GM19023 (cell line): ENCODE data around the gene TNPO3.

Experiments used
- ATAC-seq: cut with Tn5 transposase; IDR thresholded peaks from one replicate; pipeline ENCODE4 v1.9.1; 2021; ENCODE audit warnings: mild to moderate bottlenecking, moderate library complexity; ENCODE audit not compliant: unreplicated experiment

TNPO3 gene

DNA sequence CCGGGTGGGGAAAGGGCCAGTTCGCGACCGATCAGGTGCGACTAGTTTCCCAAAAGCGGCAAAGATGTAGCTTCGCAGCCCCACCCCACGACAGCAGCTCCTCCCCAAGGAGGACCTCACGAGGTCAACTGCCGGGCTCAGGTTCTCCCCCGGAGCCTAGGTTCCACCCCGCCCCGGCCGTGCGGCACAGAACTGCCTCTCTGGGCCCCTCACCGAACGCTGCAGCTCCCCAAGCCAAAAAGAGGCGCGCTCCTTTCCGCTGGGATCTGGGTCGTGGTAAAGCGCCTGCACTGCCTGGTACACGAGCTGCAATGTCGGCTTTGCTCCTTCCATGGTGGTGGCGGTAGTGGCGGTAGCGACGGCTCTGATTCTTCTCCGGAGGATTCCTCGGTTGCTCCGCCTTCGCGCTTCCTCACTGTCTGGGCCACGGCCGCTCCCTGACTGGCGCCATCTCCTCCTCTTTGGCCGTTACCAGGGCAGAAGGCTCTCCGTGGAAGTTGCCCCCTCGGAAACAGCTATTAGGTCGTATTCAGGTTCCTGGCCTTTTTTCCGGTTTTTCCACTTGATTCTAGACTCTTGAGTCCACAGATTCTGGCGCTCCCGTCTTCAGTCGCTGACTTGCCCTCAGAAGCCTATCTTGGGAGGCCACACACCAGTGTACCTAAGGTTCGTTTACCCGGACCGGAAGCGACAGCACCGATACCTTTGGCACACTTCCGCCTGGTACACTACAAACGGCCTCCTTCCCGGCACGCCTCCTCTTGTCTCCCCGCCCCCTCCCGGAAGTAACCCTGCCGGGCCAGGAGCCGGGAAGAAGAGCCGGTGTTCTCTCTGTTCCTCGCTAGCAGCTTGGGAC is at the start of gene TNPO3:
Gene TNPO3, minus strand, starts transcription at position 674 of the 856 bp plus-strand sequence. Its CDS starts 341 bp downstream, at position 333.
- peak; percentile 85 for ATAC-seq

DNA sequence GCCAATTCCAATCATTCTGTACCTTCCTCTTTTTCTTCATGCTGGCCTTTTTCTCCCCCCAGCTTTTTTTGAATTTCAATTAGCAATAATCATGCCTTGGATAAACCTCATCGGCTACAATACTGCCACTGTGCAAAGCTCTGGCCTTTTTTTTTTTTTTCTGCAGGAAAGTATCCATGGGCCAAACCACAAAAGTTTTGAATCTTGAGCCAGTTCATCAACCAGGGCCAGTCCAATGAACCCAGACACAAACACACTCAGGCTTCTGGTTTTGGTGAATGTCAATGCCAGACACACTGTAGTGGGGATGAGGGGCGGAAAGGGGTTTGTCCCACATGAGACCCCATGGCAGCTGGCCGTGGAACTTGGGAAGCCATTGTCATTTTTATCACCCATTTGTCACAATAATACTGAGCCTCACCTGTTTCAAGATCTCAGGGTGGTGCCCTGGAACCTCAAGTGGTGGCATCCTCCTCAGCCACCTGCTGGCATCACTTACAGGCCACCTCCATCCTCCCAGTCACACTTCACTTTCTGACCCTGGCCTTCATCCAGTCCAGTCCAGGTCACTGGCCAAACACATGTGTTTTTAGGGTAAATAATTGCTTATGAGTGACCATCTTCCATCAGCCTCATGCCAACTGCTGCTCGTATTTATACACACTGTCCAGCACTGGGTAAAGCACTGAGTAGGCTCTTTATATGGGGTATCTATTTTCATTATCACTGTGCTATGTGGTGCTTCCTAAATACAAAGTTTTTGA is 48.8 kb upstream of the TNPO3 start:
- ATAC-seq: no peak

DNA sequence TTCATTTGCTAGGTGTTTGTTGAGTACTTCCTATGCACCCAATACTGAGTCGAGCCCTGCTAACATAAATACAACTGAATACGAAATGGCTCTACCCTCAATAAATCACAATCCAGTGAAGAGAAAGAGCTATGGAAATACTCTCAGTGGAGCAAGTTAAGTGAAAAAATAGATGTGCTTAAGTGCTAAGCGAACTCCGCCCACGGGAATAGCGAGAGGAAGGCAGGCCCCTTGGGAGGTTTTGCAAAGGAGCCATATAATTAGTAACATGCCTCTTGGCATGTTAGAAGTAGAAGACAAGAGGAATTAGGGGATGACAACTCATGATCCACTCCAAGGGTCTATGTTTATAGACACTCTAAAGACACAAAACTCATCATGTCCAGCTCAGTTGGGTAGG is 46.8 kb upstream of the TNPO3 start:
- no peak for ATAC-seq

GRCh38 chr7:129100827-129101166 is 45.9 kb upstream of the TNPO3 start:
- no peak for ATAC-seq

DNA sequence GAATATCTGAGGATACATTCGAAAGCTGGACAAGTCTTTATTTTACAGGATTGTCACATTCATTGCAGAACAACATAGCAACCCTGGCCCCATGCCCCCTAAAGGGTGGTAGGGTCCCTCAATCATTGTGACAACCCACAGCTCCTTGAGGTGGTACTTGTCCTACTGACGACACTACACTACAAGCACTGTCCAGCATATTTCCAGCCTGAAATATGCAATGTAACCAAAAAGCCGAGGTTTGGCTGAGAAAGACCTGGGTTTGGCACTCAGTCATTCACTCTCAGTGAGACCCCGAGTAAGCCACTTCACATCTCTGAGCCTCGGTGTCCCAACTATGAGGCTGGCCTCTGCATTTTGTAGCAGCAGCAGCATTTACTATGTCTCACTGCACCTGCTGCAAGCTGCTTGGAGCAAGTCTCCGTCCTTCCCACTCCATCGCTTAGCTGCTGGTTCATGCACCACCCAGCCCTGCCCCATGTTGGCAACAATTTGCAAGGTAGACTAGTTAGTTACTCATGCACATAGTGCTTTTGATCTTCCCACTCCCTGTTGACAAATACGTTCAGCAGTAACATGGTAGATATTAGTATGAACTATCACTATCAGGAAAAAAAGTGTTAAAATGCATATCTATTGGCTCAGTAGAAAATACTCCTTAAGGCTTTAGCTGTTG is 43.6 kb upstream of the TNPO3 start:
- ATAC-seq: no peak

- ATAC-seq: peak; percentile 72
These were observed 40.3 kb upstream of the TNPO3 start for GRCh38 chr7:129095258-129095657.

GRCh38 chr7:129094501-129094900 is 39.6 kb upstream of the TNPO3 start:
- no peak for ATAC-seq

DNA sequence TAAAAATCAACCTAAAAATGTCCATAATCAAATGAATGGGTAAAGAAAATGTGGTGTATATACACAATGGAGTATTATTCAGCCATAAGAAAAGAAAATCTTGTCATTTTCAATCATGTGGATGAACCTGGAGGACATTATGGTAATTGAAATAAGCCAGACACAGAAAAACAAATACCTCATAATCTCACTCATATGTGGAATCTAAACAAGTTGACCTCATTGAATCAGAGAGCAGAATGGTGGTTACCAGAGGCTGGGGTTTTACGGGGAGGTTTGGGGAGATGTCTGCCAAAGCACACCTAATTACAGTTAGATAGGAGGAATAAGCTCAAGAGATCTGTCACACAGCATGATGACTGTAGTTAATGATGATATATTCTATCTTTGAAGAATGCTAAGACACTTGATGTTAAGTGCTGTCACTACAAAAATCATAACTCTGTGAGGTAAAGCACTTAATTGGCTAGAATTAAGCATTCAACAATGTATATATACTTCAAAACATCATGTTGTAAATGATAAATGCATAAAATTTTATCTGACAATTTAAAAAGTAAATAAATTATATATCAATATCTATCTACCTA is 39.1 kb upstream of the TNPO3 start:
- ATAC-seq: no peak

DNA sequence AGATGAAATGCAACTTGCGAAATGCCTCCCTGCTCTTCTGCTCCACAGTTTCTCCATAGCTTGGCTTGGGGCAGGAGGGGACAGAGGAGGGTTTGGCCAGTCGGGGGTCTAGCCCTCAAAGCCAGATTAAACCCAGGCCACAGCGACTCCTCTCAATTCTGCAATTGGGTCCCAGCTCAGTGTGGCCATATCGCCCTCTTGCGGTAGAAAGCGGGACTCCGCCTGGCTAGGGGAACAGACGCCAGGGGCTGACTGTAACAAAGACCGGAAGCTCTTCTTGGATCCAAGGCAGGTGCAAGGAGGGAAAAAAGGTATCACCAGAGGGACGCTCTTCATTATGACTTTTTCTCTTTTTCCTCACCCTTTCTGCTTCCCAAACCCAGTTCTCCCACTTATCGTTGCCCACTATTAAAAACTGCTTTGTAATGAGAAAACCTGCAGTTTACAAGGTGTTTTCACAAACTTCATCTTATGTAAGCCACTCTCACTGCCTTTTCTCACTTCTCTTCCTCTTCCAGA is 36.6 kb upstream of the TNPO3 start:
- ATAC-seq: peak; percentile 53

GRCh38 chr7:129090300-129090907 is 35.5 kb upstream of the TNPO3 start:
- no peak for ATAC-seq

DNA sequence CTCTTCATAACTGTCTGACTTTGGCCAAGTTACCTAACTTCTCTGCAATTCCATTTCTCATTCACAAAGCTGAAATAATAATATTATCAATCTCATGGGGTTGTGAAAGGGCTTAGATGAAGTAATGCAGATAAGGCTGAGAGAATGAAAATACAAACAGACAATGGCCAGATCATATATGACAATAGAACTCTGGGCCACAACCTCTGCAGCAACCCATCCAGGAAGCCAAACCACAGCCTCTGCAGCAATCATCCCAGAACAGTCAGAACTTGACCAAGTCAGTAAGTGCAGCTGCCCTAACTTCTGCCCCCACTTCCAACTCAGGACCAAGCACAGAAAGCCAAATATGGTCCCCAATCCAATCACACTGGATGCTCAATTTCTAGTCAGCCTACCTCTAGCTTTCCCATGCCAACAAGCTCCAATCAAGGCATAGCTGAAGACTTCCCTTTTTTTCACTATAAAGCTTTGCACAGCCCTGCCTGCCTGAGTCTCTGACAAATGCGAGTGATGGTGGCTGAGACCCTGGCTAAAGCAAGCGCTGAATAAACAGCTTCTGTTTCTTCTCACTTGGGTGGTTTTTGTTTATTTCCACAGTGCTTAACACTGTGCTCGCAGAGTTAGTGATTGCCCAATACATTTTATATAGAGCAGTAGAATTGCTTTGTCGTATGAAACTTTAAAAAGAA is 34.8 kb upstream of the TNPO3 start:
- peak; percentile 68 for ATAC-seq

DNA sequence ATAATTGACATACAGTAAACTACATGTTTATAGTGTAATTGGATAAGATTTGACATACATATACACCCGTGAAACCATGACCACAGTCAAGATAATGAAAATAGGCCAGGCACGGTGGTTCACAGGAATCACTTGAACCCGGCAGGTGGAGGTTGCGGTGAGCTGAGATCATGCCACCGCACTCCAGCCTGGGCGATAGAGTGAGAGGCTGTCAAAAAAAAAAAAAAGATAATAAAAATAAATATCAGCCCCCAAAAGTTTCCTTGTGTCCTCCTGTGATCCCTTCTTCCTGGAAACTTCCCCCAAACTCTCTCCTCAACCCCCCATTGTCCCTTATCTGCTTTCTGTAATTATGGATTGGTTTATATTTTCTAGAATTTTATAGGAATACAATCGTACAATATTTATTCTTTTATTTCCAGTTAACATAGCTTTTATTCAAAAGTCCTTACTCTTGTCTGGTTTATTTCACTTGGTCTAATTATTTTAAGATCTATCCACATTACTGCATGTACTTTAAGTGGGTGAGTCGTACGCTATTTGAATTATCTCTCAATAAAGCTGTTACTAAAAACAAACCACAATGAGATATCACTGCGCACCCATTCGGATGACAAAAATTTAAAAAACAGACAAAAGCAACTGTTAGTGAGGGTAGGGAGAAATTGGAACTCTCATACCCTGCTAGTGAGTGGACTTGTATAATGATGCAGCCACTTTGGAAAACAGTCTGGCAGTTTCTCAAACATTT is 30.1 kb upstream of the TNPO3 start:
- ATAC-seq: no peak

DNA sequence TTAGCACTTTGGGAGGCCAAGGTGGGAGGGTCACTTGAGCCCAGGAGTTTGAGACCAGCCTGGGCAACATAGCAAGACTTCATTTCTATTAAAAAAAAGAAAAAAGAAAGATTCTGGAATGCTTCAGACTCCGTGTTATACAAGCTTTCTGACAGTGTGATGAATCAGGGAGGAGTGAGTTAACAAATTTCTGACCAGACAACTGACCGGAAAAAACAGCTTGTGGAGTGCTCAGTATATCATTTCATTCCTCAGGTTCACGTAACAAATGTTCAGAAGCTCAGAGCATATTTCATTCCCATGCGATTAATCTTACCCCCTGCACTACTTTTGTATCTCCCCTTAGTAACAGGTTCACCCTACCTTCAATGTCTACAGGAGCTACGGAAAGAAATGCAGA is 28.6 kb upstream of the TNPO3 start:
- no peak for ATAC-seq

DNA sequence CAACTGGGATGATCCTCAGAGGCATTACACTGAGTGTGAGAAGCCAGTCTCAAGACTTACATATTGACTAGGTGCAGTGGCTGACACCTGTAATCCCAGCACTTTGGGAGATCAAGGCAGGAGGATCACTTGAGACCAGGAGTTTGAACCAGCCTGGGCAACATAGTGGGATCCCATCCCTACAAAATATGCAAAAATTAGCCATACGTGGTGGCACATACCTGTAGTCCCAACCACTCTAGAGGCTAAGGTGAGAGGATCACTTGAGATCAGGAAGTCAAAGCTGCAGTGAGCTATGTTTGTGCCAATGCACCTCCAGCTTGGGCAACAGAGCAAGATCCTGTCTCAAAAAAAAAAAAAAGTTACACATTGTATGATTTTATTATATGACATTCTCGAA is 23.5 kb upstream of the TNPO3 start:
- no peak for ATAC-seq

DNA sequence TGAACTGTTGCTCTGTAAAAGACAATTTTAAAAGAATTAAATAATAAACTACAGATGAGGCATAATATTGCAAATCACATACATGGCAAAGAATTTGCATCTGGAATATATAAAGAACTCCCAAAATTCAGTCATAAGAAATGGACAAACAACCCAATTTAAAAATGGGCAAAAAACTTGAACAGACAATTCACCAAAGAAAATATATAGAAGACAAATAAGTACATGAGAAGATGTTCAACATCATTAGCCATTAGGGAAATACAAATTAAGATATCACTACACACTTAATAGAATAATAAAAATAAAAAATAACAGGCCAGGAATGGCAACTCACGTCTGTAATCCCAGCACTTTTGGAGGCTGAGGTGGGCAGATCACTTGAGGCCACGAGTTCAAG is 22.0 kb upstream of the TNPO3 start:
- ATAC-seq: no peak

DNA sequence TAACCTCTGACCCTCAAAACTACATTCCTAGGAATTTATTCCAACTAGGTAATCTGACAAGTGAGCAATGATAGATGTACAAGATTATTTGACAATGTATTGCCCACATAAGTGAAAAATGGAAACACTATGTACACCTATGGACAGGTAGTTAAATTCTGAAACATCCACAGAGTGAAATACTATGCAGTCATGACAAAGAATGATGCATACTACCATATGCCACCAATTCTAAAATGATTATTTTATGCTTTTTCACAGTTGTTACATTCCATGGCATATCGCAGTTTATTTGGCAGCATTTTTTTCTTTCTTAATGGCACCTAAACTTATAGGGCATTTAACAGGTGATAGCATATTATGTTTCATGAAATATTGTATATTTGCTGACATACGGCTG is 20.1 kb upstream of the TNPO3 start:
- no peak for ATAC-seq

DNA sequence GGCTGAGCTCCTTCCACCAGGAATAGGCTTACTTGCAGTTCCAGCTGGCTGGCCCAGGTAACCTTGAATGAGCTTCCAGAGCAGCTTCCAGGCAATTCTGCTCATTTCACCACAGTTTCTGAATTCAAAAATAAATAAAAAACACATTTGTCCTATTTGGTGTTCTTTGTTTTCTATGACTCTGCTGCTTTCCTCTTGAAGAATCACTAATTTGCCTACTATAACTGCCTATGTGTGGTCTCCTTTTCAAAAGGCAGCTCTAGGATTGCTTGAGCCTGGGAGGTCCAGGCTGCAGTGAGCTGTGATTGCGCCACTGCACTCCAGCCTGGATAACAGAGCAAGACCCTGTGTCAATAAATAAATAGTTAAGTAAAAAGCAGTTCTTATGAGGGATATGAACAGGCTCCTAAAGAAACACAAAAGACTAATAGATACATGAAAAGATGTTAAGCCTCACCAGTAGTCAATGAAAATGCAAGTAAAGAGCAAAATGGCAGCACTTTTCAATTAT is 19.5 kb upstream of the TNPO3 start:
- ATAC-seq: no peak

DNA sequence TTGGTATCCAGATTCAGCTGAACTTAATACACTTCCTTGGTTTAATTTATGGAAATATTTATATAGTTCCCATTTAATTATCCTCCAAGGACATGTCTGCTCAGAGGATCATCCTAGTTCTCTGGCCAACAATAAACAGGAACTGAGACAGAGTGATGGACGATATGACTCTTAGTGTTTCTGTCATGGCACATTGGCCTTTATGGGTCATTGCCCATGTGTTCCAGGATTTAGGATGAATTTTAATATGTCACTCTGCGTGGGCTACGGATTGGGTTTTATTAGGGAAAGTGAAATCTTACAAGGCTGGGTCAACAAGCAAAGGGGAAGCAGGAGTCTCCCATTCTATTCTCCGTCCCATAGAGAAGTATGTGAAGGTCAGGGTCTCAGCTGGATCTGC is 18.8 kb upstream of the TNPO3 start:
- no peak for ATAC-seq

GRCh38 chr7:129073204-129073603 is 18.3 kb upstream of the TNPO3 start:
- ATAC-seq: no peak
